MG63 (cell line): ENCODE data around the gene RGS7. TPM values are rescaled to one million over a fixed set of nuclear protein-coding genes. Genes with fewer than 3 reads are reported as not detected.
"Not testable (repeated sequence)": the region's sequence is repeated elsewhere in the genome, so short reads cannot be mapped to it uniquely, and the experiment has no call there.

Experiments used
- DNase-seq: peaks from one replicate; pipeline ENCODE4 v3.0.0-alpha.2; 2020
- H3K27me3 ChIP-seq: fragments of 250-450 bp; sonication (Bioruptor Pico); 2 replicates; pipeline ENCODE4 v1.5.1; 2020; ENCODE audit warnings: mild to moderate bottlenecking, moderate library complexity
- H3K36me3 ChIP-seq: fragments of 250-450 bp; sonication (Bioruptor Pico); 2 replicates; pipeline ENCODE4 v1.5.1; 2020; ENCODE audit warnings: mild to moderate bottlenecking, moderate library complexity
- H3K4me3 ChIP-seq: fragments of 250-450 bp; sonication (Bioruptor Pico); 2 replicates; pipeline ENCODE4 v1.5.1; 2020; ENCODE audit warnings: mild to moderate bottlenecking, moderate library complexity
- H3K9me3 ChIP-seq: fragments of 250-450 bp; sonication (Bioruptor Pico); 2 replicates; pipeline ENCODE4 v1.5.1; 2020; ENCODE audit warnings: mild to moderate bottlenecking, moderate library complexity
- total RNA-seq: library from RNA; depleted of rRNA; stranded (reverse); fragments of >200 nt; shearing (Covaris generic); gene quantifications from 2 replicates; pipeline ENCODE4 v1.2.3, GENCODE V29; 2014; ENCODE audit warnings: low replicate concordance

The RGS7 gene
- total RNA-seq, 1 experiment from 2014 or later, result 0.13 TPM

DNA sequence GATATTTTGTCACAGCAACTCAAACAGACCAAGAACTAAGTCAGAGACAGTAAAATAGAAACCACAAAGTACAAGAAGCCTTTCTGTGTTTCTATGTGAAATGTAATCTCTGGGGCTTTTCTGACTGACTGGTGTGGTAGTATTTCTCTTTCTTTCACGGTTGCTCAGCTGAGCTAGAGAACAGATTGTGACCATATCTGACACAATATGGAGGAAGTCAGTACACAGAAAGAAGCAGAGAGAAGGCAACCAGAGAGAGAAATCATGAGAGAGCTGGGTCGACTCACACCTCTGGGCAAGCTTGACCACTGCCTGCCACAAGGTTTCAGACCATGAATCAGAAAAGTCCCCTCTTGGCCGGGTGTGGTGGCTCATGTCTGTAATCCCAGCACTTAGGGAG is 536.2 kb downstream of the RGS7 start:
- no peaks in the 10 kb centered on the region for H3K36me3 ChIP-seq
- no peak for DNase-seq
- no peaks in the 10 kb centered on the region for H3K27me3 ChIP-seq
- no peak overlapping the region for H3K4me3 ChIP-seq
- no peaks in the 10 kb centered on the region for H3K9me3 ChIP-seq

DNA sequence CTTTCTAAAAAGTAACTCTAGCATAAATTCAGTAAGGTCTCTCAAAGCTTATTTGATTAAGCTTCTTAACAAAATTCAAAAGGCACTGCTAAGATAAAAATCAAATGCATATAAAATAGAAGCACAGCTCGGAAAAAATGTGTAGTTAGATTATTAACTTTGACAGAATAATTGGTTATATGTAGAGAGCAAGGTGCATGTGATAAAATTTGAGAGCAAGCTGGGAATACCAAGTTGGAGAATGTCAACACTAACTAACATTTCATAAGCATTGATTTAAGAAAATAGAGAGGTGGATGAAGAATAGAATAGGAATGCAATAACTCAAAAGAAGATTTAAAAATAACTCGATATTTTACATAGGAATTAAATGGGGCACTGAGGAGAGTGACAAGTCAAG is 540.5 kb downstream of the RGS7 start:
- Histone ChIP-seq H3K4me3 (no peak overlapping the region), H3K9me3 (no peaks in the 10 kb centered on the region)
- DNase-seq, result no peak

DNA sequence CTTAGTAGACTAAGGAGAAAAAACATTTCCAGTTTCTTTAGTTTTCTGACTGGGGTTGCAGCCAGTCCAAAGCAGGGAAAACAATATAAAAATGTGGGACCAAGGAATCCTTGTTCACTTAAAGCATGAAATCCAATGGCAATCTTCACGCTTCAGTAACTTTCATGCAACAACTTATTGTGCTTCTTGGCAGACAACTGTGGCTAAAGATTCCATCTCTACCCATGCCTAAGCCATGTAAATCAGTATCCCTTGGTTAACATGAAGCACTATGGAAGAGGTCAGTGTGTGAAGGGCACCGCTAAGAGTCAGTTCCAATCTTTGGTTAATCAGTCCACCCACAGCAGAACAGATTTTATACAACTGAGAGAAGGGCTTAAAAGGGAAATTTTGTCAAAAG is 543.3 kb downstream of the RGS7 start:
- Histone ChIP-seq H3K36me3 (no peaks in the 10 kb centered on the region), H3K27me3 (no peaks in the 10 kb centered on the region), H3K4me3 (no peak overlapping the region), H3K9me3 (no peaks in the 10 kb centered on the region)
- DNase-seq, result no peak

More for the DNA sequence above, 540.5 kb downstream of the RGS7 start:
- Histone ChIP-seq H3K27me3 (no peaks in the 10 kb centered on the region), H3K36me3 (no peaks in the 10 kb centered on the region)

DNA sequence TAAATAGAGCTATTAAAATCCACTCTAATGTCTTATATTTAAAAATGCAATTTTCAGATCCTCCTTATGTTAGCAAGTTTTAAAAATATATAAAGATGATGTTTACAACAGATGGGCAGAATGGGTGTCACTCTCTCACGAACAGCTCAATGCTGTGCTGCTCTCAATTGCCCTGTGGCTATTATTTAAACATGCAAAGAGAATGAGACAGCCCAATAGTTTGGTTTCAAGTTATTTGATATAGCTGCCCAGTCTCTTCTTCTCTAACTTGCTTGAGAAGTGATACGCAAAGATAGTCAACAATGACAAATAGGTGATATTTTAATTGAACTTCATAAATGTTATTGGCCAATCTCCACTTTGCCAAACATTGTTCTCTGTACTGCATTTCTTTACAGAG is 545.7 kb downstream of the RGS7 start:
- Histone ChIP-seq H3K4me3 (no peak overlapping the region), H3K27me3 (no peaks in the 10 kb centered on the region), H3K36me3 (no peaks in the 10 kb centered on the region), H3K9me3 (no peaks in the 10 kb centered on the region)
- DNase-seq, result no peak

DNA sequence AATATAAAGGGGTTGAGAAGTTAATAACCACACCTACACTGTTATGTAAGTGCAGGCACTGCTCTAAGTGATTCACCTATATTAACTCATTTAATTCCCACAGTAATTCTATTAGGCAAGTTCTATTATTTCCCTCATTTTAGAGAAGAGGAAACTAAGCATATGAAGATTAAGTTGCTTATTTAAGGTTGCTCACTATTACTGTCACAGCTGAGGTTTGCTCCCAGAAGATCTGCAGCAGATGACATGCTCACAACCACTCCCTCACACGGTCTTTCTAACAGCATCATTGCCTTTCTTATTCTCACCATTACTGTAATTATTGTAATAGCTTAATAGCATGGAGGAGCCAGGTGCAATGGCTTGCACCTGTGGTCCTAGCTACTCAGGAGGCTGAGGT is 548.6 kb downstream of the RGS7 start:
- no peaks in the 10 kb centered on the region for H3K36me3 ChIP-seq
- no peaks in the 10 kb centered on the region for H3K9me3 ChIP-seq
- H3K4me3 ChIP-seq, result no peak overlapping the region
- H3K27me3 ChIP-seq, result no peaks in the 10 kb centered on the region
- DNase-seq, result no peak

DNA sequence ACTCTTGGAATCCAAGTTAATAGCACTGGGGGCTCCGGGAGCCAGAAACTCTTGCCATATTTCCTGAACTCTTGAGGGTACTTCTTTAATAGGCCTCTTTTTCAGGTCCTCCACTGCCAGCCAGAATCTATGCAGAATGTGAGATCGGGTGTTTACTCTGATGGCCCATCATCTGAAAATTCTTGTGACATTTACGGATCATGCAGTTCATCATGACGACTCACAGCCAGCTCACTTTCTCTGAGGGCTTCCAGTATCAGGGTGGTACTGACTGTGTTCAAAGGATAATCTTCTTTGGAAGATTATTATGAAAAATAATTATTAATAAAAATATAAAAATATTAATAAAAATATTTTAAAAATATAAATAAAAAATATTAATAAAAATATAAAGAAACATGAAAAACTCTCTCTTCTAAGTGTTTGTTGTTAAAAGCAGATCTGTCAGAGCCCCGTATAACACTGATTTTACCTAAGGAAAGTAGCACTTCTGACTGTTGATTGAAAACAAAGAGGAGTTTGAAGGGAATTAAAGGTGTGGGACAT is 550.7 kb downstream of the RGS7 start:
- no peaks in the 10 kb centered on the region for H3K9me3 ChIP-seq
- no peak overlapping the region for H3K4me3 ChIP-seq
- no peaks in the 10 kb centered on the region for H3K36me3 ChIP-seq
- no peaks in the 10 kb centered on the region for H3K27me3 ChIP-seq
- peak; percentile 60 for DNase-seq

DNA sequence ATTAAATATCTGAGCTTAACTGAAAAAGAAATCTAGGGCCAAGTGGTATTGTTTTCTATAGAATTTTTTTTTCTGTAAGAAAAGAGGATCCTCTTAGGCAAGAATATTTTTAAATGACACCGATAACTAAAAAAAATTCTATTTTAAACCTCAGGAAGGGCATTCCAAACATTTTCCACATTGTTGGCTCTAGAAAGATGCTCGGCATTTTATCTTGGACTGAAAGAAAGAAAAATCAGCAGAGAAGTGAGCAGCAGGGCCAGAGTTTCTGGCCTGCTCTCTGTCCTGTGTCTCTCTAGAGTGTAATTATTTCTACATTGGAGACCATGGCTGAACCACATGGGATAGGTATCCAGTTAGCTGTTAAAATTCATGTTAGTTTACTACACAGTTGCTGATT is 552.5 kb downstream of the RGS7 start:
- Histone ChIP-seq H3K27me3 (no peaks in the 10 kb centered on the region), H3K36me3 (no peaks in the 10 kb centered on the region), H3K4me3 (no peak overlapping the region), H3K9me3 (no peaks in the 10 kb centered on the region)
- DNase-seq, result peak; percentile 30

DNA sequence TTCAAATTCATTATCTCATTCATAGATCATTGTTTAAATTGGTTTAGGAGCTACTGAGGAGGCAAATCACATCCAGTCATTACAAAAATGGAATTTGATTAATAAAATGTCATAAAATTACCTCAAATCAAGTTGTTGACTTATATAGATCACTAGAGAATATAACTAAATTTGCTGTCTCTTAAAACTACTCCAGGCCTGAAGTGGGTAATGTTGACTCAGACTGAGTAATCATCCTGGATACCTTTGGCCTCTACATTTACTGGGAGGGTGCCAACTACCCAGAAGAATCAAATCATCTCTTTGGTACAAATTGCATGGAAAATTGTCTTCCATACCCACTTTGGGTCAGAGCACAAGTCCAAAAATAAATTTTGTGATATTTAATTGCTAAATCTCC is 553.9 kb downstream of the RGS7 start:
- Histone ChIP-seq H3K36me3 (no peaks in the 10 kb centered on the region), H3K27me3 (no peaks in the 10 kb centered on the region), H3K9me3 (no peaks in the 10 kb centered on the region), H3K4me3 (no peak overlapping the region)
- DNase-seq, result peak; percentile 47

DNA sequence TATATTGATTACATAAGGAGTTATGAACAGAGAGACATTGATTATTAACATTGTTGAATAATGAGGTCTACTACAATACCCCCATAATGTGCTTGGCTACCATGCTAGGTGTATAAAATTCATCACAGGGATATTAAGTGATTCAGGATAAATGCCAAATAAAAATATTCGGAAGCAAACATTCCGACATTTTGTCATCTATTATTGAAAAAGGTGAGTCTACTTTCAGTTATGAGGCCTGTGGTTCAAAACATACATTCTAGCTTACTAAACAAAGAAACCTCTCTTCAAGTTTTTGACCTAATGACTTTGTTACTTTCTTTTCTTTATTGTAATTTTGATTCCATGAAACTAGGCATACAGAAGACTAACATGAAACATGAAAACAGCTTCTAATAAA is 554.7 kb downstream of the RGS7 start:
- no peaks in the 10 kb centered on the region for H3K36me3 ChIP-seq
- no peak for DNase-seq
- no peaks in the 10 kb centered on the region for H3K9me3 ChIP-seq
- no peak overlapping the region for H3K4me3 ChIP-seq
- H3K27me3 ChIP-seq, result no peaks in the 10 kb centered on the region

DNA sequence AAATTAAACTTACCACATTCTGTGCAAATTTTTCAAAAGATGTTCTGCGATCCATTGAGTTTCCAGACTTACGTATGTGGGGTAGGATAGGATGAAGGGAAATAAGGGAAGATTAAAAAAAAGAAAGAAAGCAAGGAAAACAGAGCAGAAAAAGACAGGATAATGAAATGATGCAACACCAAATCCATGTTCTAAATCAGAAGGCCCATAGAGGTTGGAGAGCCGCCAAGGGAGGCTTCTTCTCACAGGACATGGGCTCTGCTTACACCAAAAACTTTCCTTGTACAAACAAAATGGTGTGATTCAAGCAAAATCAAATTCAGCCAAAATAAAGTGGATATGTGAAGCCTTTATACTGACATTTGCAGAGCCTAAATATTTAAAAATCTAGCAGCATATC is 555.6 kb downstream of the RGS7 start:
- Histone ChIP-seq H3K36me3 (no peaks in the 10 kb centered on the region), H3K27me3 (no peaks in the 10 kb centered on the region), H3K4me3 (no peak overlapping the region), H3K9me3 (no peaks in the 10 kb centered on the region)
- DNase-seq, result peak; percentile 66

DNA sequence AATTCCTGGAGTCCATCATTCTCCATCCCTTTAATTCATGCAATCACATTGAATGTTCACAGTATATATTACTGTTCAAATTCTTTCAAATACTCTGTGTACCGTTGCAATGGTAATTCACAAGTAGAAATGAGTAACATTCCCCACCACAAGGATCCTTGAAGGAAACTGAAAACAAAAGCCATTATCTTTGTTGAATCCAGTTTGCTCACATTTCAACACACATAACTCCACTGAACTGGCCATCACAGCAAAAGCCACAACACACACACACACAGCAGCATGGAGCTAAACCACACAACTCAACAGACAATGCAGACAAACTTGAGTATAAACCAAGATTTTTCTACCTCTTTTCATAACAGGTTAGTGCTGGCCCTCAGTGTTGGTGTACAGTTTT is 556.7 kb downstream of the RGS7 start:
- DNase-seq, result no peak
- Histone ChIP-seq H3K4me3 (no peak overlapping the region), H3K9me3 (no peaks in the 10 kb centered on the region), H3K36me3 (no peaks in the 10 kb centered on the region), H3K27me3 (no peaks in the 10 kb centered on the region)

DNA sequence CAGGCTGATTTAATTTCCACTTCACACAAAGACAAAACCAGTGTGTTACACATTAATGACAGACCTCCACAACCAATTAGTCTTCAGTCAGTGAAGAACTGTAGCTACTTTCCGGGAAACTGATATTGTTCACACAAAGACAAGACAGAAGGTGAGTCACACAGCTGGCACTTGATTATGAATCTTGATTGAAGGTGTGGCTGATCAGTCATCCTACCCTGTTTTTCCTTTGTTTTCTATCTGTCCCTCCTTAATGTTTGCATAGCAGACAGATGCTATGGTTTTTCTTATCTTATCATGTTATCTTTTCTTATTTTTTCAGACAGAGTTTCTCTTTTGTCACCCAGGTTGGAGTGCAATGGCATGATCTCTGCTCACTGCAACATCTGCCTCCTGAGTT is 560.0 kb downstream of the RGS7 start:
- Histone ChIP-seq H3K27me3 (no peaks in the 10 kb centered on the region), H3K4me3 (no peak overlapping the region), H3K9me3 (no peaks in the 10 kb centered on the region), H3K36me3 (no peaks in the 10 kb centered on the region)
- DNase-seq, result peak; percentile 37

DNA sequence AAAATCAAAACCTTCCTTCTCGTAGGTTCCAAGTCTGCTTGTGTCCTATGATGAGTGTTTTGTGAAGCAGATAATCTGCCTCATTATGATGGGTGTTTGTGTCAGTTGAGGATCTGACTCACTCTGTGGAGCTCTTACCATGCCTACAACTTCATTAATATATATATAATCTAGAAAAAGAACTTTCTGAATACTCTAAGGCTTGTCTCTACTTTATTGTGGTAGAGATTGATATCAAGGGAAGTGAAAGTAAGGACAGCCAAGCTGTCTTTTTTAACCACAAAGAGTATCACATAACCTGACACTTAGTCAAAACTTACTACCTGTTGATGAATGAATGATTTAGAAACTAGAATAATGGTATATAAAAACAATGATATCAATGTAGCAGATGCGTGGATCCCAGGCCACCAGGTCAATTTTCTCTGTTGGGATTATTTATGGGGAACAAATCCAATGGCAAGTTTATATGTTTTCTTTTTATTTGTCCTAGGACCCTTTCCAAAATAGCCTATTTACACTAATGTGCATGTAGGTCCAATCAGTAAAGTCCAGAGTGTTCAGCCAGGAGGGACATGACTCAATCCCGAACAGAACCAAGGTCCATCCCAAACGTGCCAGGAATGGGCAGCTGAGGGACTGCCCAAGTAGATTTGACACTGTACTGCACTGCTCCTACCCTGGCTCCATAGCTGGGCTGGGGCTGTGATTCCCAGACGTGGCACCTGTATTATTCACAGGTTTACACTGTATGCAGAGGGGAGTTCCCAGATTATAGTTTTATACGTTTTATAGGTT is 562.8 kb downstream of the RGS7 start:
- H3K36me3 ChIP-seq, result no peaks in the 10 kb centered on the region
- DNase-seq, result no peak
- no peaks in the 10 kb centered on the region for H3K9me3 ChIP-seq
- H3K27me3 ChIP-seq, result no peaks in the 10 kb centered on the region
- H3K4me3 ChIP-seq, result no peak overlapping the region

DNA sequence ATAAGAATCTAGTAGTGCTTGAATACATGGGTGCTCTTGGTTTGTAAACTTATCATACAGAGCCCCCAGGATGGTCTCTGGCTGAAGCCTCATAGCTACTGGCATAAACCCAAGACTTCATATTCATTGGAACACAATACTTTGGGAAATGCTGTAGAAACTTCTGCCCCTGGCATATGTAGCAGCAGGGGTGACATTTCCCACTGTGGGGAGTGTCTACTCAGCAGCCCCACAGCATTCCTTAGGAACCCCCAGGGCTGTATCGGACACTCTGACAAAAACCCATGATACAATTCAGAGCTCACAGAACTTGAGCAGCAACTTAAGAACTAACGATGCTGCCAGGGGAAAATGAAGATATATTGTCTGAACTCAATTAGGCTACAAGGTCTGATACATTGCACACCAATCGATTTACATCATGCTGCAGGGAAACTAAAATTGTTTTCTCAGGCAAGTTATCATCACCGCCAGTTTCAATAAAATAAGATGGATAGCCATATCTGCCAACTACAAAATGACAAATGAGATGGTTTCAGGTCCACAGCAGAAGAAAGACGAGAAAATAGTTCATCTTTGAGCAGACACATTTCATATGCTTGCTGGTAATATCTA is 564.0 kb downstream of the RGS7 start:
- Histone ChIP-seq H3K36me3 (no peaks in the 10 kb centered on the region), H3K9me3 (no peaks in the 10 kb centered on the region), H3K4me3 (no peak overlapping the region), H3K27me3 (no peaks in the 10 kb centered on the region)
- DNase-seq, result no peak

DNA sequence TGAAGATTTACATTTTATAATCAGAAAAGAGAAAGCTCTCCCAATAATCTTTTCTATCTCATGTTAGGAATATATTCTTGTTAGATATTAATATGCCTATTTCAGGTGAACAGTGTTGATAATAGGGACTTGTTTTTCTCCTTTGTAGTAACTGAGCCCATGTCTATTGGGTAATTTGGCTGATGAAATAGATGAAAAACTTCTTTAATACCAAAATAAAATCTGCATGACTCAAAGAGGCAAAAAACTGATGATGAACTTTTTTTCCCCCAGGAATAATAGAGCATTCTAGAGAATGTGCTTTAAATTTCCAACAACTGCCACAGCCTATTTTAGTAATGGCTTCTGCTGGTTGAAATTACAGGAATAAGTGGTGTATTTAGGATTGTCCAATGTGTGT is 566.1 kb downstream of the RGS7 start:
- H3K27me3 ChIP-seq, result no peaks in the 10 kb centered on the region
- DNase-seq, result no peak
- no peak overlapping the region for H3K4me3 ChIP-seq
- no peaks in the 10 kb centered on the region for H3K36me3 ChIP-seq
- H3K9me3 ChIP-seq, result no peaks in the 10 kb centered on the region

DNA sequence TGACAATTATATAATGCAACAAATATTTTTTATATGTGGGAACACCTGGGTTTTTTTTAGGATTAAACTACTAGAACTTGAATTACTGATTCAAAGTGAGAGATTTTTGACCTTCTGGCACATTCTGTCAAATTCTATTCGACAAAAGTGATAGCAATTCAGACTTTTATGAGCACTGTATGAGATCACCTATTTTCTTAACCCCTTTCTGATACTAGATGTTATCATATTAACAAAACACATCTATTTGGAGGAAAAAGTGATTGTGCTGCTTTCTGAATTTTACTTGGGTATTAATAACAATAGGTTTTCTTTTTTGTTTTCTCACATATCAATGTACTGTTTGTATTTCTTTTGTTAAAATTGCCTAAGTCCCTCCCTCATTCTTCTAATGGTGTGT is 570.1 kb downstream of the RGS7 start:
- no peak for DNase-seq
- Histone ChIP-seq H3K9me3 (no peaks in the 10 kb centered on the region), H3K36me3 (no peaks in the 10 kb centered on the region), H3K27me3 (no peaks in the 10 kb centered on the region), H3K4me3 (no peak overlapping the region)

DNA sequence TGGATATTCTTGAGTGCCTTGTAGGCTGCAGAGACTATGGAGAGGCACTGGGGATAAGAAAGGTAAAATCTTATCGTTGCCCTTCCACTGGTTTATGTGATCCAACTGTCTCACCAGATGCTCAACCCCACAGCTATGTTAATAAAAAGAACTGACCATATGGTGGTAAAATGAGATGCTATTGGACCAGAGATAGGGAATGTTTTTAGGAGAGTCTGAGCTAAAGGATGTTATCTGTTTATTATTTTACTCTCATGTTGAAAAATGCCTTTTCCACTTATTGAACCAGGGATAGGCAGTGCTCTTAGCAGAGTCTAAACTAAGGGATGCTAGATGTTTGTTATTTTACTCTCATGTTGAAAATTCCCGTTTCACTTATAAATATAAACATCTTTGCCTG is 572.2 kb downstream of the RGS7 start:
- no peak for DNase-seq
- H3K36me3 ChIP-seq, result no peaks in the 10 kb centered on the region

DNA sequence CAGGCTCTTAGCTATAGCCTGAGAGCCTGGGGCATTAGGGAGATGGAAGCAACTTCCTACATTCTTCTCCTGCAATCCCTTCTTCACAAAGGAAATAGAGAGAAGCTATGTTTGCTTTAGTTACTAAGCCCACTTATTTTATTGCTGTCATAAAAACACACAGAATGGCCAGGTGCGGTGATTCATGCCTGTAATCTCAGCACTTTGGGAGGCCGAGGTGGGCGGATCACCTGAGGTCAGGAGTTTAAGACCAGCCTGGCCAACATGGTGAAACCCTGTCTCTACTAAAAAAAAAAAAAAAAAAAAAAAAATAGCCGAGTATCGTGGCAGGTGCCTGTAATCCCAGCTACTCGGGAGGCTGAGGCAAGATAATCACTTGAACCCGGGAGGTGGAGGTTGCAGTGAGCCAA is 573.3 kb downstream of the RGS7 start:
- not testable (repeated sequence) for H3K36me3 ChIP-seq, H3K9me3 ChIP-seq, H3K27me3 ChIP-seq, DNase-seq, H3K4me3 ChIP-seq

More for the DNA sequence above, 572.2 kb downstream of the RGS7 start:
- Histone ChIP-seq H3K4me3 (no peak overlapping the region), H3K27me3 (no peaks in the 10 kb centered on the region), H3K9me3 (no peaks in the 10 kb centered on the region)
